Aorta (tissue), 5 donors: ENCODE measurements around the gene ACP7. TPM values are rescaled to one million over a fixed set of nuclear protein-coding genes. Genes with fewer than 3 reads are reported as not detected.
"Not testable (repeated sequence)": the region's sequence is repeated elsewhere in the genome, so short reads cannot be mapped to it uniquely, and the experiment has no call there.

Experiments used
- ATAC-seq: fragments of 200-7000 bp; cut with Tn5 transposase; one replicate; pipeline ENCODE4 v1.9.1; 2022; ENCODE audit warnings: moderate library complexity; ENCODE audit not compliant: low FRiP score
- DNase-seq, 2 donors: peaks; one replicate each; pipeline ENCODE4 v3.0.0-alpha.2; 2020
- H3K27ac ChIP-seq, 2 donors: one replicate each; pipeline ENCODE4 v1.5.1; 2013; ENCODE audit warnings: low read length in 2 of 2, mild to moderate bottlenecking in 2 of 2, moderate library complexity in 2 of 2, control low read depth in 1 of 2, inconsistent platforms in 1 of 2, low read depth in 1 of 2
- H3K27me3 ChIP-seq, 2 donors: one replicate each; pipeline ENCODE4 v1.6.1; 2013; ENCODE audit warnings: control low read depth in 1 of 2, low read length in 1 of 2, mild to moderate bottlenecking in 1 of 2, moderate library complexity in 1 of 2; ENCODE audit not compliant: insufficient read depth in 2 of 2, control insufficient read depth in 1 of 2
- H3K36me3 ChIP-seq, 2 donors: one replicate each; pipeline ENCODE4 v1.6.1; 2013; ENCODE audit warnings: control low read depth in 1 of 2, low read length in 1 of 2, mild to moderate bottlenecking in 1 of 2; ENCODE audit not compliant: insufficient read depth in 2 of 2, control insufficient read depth in 1 of 2
- H3K4me1 ChIP-seq, 2 donors: one replicate each; pipeline ENCODE4 v1.6.1; 2013; ENCODE audit warnings: low read length in 2 of 2, control low read depth in 1 of 2, mild to moderate bottlenecking in 1 of 2, moderate library complexity in 1 of 2; ENCODE audit not compliant: insufficient read depth in 2 of 2, control insufficient read depth in 1 of 2
- H3K4me3 ChIP-seq, 2 donors: one replicate each; pipeline ENCODE4 v1.5.1; 2013; ENCODE audit warnings: low read length in 2 of 2, control low read depth in 1 of 2, mild to moderate bottlenecking in 1 of 2
- H3K9me3 ChIP-seq: one replicate; pipeline ENCODE4 v1.6.1; 2013; ENCODE audit warnings: mild to moderate bottlenecking, low read length; ENCODE audit not compliant: control insufficient read depth
- WGBS, 2 donors: extraction: QIAGEN DNeasy Blood & Tissue Kit; methylation state at CpG; one replicate each; pipeline ENCODE4 v1.1.7; 2013; 5-methylcytosine and 5-hydroxymethylcytosine counted together
- intact Hi-C, 2 donors: fragments of 100-400 bp; cut with DNase I; formaldehyde crosslinking; loops; one replicate each; pipeline versions ENCODE4 v1.14.2 to v1.15.0; 2022
- polyA plus RNA-seq, 2 donors: library from polyadenylated mRNA; stranded (reverse); fragments of 200-250 nt; gene quantifications; one replicate each; pipeline ENCODE4 v1.2.3, GENCODE V29; 2013
- total RNA-seq, 2 donors: library from RNA; stranded (reverse); fragmentation: NEBNext Ultra II Directional; extraction: Animal tissue kit (Norgen Biotek cat#: 25700); gene quantifications; one replicate each; pipeline ENCODE4 v1.2.1, GENCODE V29; 2021
- donor health status: healthy with polysubstance abuse.
- donor health status: Bipolar disorder and iron deficiency.
- donor health status: DM: no; HTN: no; CAD: no.
- donor health status: DM: no; HTN: no; CAD: no.
- donor health status: DM: yes; HTN: yes; CAD: no.

Gene ACP7
- total and polyA plus RNA-seq, 4 donors = not detected

GRCh38 chr19:39143757-39144289, 59.7 kb downstream of the ACP7 start:
- intact Hi-C loops, H3K4me3 ChIP-seq, DNase-seq, H3K27me3 ChIP-seq, H3K9me3 ChIP-seq, ATAC-seq, H3K36me3 ChIP-seq, H3K4me1 ChIP-seq: not testable (repeated sequence)
- 75 to 80% methylated on average over 5 of the region's 5 CpGs for WGBS, 2 donors
- peak overlapping the region in 1 of 2 donors; percentile 42 for H3K27ac ChIP-seq

- Histone ChIP-seq H3K4me1 (no peaks in the 10 kb centered on the region), H3K36me3 (no peaks in the 10 kb centered on the region), H3K4me3 (no peak overlapping the region), H3K27me3 (no peaks in the 10 kb centered on the region), H3K27ac (peak overlapping the region in 1 of 2 donors; percentile 42), H3K9me3 (no peaks in the 10 kb centered on the region)
- 15 to 18% methylated on average over 14 of the region's 14 CpGs for WGBS, 2 donors
- DNase-seq (peak in 1 of 2 donors; percentile 73), ATAC-seq (no peak)
- intact Hi-C loops = no loop called here
Measured at GRCh38 chr19:39144290-39145071, 60.3 kb downstream of the ACP7 start.

DNA sequence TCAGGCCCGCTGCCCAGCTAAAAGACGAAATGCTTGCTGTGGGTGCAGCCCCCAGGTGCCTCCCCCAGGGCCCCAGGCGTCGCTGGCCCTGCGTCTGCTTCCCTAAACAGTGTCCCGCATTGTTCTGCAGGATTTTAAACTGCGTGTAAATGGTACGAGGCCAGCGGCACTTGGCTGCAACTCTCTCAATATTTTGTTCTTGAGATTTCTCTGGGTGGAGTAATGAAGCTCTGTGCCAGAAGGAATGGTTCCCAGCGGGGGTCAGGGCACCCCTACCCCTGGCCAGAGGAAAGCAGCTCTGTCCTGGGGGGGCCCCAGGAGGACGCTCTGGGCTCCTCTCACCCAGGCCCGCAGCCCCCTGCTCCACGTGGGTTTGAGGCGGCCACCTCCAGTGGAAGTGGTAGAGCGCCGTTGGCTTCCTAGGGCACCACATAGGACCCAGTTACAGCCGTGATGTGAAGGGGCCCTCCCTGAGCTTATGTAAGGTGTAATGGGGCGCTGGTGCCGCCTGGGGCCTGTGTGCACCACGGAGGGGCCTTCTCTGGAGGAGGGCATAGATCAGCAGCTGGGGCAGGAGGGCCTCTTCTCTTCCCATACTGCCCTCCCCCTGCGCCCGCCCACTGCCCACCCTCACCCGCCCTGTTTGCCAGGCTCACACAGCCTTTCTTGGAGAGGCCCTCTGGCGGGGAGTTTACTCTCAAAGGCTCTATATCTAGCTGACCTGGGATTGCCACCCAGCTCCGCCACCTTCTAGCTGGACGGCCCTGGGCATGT, 61.2 kb downstream of the ACP7 start:
- H3K4me1 ChIP-seq = no peaks in the 10 kb centered on the region
- intact Hi-C loops = no loop called here
- no peak overlapping the region for H3K4me3 ChIP-seq
- no peaks in the 10 kb centered on the region for H3K27me3 ChIP-seq
- 5 to 7% methylated on average over 26 of the region's 26 CpGs for WGBS, 2 donors
- DNase-seq (peak in 1 of 2 donors; percentile 83), ATAC-seq (peak; percentile 74)
- no peaks in the 10 kb centered on the region for H3K9me3 ChIP-seq
- H3K27ac ChIP-seq = peak overlapping the region in 1 of 2 donors; percentile 74
- H3K36me3 ChIP-seq = no peaks in the 10 kb centered on the region

GRCh38 chr19:39146091-39146490, 61.9 kb downstream of the ACP7 start:
- Histone ChIP-seq H3K9me3 (no peaks in the 10 kb centered on the region), H3K4me1 (no peaks in the 10 kb centered on the region), H3K27me3 (no peaks in the 10 kb centered on the region), H3K4me3 (no peak overlapping the region), H3K27ac (no peak overlapping the region), H3K36me3 (no peaks in the 10 kb centered on the region)
- intact Hi-C loops = no loop called here
- 94 to 100% methylated on average over 1 of the region's 1 CpG for WGBS, 2 donors
- no peak for ATAC-seq
- no peak for DNase-seq

DNA sequence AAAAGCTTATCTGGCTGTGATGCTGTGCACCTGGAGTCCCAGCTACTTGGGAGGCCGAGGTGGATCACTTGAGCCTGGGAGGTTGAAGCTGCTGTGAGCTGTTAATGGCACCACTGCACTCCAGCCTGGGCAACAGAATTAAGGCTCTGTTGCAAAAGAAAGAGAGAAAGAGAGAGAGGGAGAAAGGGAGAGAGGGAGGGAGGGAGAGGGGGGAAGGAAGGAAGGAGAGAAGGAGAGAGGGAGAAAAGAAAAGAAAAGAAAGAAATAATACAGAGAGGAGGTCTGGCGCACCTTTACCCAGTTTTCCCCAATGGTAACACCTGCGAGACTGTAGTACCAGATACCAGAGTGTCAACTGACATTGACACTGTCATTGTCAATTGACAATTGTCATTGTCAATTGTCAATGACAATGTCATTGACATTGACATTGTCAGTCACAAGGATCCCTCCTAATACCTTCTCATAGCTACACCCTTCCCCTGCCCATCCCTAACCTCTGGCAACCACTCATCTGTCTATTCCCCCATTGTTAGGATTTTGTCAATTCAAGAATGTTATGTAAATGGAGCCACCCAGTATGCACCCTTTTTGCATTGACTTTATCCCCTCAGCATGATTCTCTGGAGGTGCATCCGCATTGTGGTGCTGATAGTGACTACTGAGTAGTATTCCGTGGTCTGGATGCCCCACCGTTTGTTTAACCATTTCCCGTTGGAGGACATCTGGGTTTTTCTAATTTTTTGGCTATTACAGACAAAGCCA, 62.7 kb downstream of the ACP7 start:
- no peaks in the 10 kb centered on the region for H3K9me3 ChIP-seq
- H3K27ac ChIP-seq = no peak overlapping the region
- H3K36me3 ChIP-seq = no peaks in the 10 kb centered on the region
- intact Hi-C loops = no loop called here
- H3K4me3 ChIP-seq = no peak overlapping the region
- 84 to 87% methylated on average over 7 of the region's 7 CpGs for WGBS, 2 donors
- ATAC-seq = no peak
- H3K27me3 ChIP-seq = no peaks in the 10 kb centered on the region
- no peak for DNase-seq
- no peaks in the 10 kb centered on the region for H3K4me1 ChIP-seq

DNA sequence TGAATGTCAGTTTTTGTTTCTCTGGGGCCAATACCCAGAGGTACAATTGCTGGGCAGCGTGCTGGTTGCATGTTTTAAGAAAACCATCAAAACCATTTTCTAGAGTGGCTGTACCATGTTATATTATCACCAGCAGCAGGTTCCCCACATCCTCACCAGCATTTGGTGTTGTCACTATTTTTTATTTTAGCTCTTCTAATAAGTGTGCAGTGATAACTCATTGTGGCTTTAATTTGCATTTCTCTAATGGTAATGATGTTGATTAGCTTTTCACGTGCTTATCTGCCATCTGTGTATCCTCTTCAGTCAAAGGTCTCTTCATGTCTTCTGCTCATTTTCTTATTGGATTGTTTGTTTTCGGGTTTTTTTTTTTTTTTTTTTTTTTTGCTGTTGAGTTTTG, 63.3 kb downstream of the ACP7 start:
- intact Hi-C loops = no loop called here
- Histone ChIP-seq H3K9me3 (no peaks in the 10 kb centered on the region), H3K4me3 (no peak overlapping the region), H3K4me1 (no peaks in the 10 kb centered on the region), H3K27me3 (no peaks in the 10 kb centered on the region), H3K27ac (no peak overlapping the region), H3K36me3 (no peaks in the 10 kb centered on the region)
- no peak for ATAC-seq
- no peak for DNase-seq
- WGBS, 2 donors = 93 to 96% methylated on average over 3 of the region's 3 CpGs

GRCh38 chr19:39148939-39149529, 64.9 kb downstream of the ACP7 start:
- H3K36me3 ChIP-seq = no peaks in the 10 kb centered on the region
- no peaks in the 10 kb centered on the region for H3K9me3 ChIP-seq
- H3K4me1 ChIP-seq = no peaks in the 10 kb centered on the region
- H3K27ac ChIP-seq = no peak overlapping the region
- WGBS, 2 donors = 98% methylated on average over 10 of the region's 10 CpGs
- intact Hi-C loops = no loop called here
- ATAC-seq (no peak), DNase-seq (no peak)
- H3K27me3 ChIP-seq = no peaks in the 10 kb centered on the region
- H3K4me3 ChIP-seq = no peak overlapping the region

DNA sequence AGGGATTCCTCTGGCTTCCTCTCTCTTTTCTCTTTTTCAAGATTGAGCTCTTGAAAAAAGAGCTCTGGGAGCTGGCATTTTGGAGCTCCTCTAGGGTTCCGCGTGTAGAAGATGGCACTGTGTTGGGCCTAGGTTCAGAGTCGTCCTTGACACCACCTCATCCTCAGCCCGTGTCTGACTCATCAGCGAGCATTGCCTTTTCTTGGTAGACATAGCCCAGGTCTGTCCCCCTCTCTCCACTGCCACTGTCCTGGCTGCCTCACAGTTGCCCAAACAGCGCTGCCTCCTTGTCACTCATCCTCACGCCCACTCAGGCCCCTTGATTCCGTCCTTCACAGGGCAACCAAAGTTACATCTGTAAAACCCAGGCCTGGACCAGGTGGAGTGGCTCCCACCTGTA, 66.1 kb downstream of the ACP7 start:
- DNase-seq (no peak), ATAC-seq (no peak)
- no peaks in the 10 kb centered on the region for H3K4me1 ChIP-seq
- intact Hi-C loops = no loop called here
- no peaks in the 10 kb centered on the region for H3K9me3 ChIP-seq
- no peak overlapping the region for H3K4me3 ChIP-seq
- WGBS, 2 donors = 94% methylated on average over 8 of the region's 8 CpGs
- no peaks in the 10 kb centered on the region for H3K27me3 ChIP-seq
- no peak overlapping the region for H3K27ac ChIP-seq
- no peaks in the 10 kb centered on the region for H3K36me3 ChIP-seq
